Vagina (tissue), 2 donors: ENCODE data around the gene CDK6.

Experiments used
- CTCF ChIP-seq, 3 experiments: fragments of 450-650 bp in 2 of 3; fragments of 200-600 bp in 1 of 3; sonication (generic) in 1 of 3; IDR thresholded peaks; one replicate each; pipeline ENCODE4 v1.5.1; 2017 to 2019; ENCODE audit warnings: antibody characterized with exemption in 3 of 3, mild to moderate bottlenecking in 2 of 3, moderate library complexity in 2 of 3
- POLR2A ChIP-seq, 2 donors: fragments of 450-650 bp; IDR thresholded peaks; one replicate each; pipeline ENCODE4 v1.6.1; 2017; ENCODE audit warnings: antibody characterized with exemption in 2 of 2, mild to moderate bottlenecking in 2 of 2, moderate library complexity in 2 of 2
- POLR2AphosphoS5 ChIP-seq, 2 donors: sonication (generic); formaldehyde crosslinking; IDR thresholded peaks; one replicate each; pipeline ENCODE4 v1.9.0; 2017; ENCODE audit warnings: antibody characterized with exemption in 2 of 2, mild to moderate bottlenecking in 2 of 2, low read depth in 1 of 2; ENCODE audit not compliant: insufficient read depth in 1 of 2

- no peak for TF ChIP-seq POLR2A (IDR thresholded peaks at IDR 0.05)
- no peak for TF ChIP-seq CTCF (IDR thresholded peaks at IDR 0.05)
- TF ChIP-seq POLR2AphosphoS5 (IDR thresholded peaks at IDR 0.05; ENCODE audit: insufficient read depth in 1 of 2, low read depth in 1 of 2) = no peak
Measured at GRCh38 chr7:92838934-92839333, 2.6 kb upstream of the CDK6 start.
